Activated CD4-positive, alpha-beta T cell treated with anti-CD3 and anti-CD28 coated beads, Interleukin-2, amount 10 ng/mL, durations not matched to agents 24 days and 14 days (primary cell): ENCODE results near the gene CCDC183. TPM values are rescaled to one million over a fixed set of nuclear protein-coding genes. Genes with fewer than 3 reads are reported as not detected.
A peak's percentile ranks its signal among the peaks of the same experiment; 100 is the strongest.
"Not testable (repeated sequence)": the region's sequence is repeated elsewhere in the genome, so short reads cannot be mapped to it uniquely, and the experiment has no call there.

Source experiments
- DNase-seq: peaks from one replicate; pipeline ENCODE4 v3.0.0; 2022
- H3K27ac Mint-ChIP-seq: one replicate; pipeline ENCODE4 v1.8.0; 2022; ENCODE audit warnings: mild to moderate bottlenecking, mixed read lengths
- H3K27me3 Mint-ChIP-seq: one replicate; pipeline ENCODE4 v1.8.0; 2022; ENCODE audit warnings: mixed read lengths
- H3K36me3 Mint-ChIP-seq: one replicate; pipeline ENCODE4 v1.8.0; 2022; ENCODE audit warnings: low read depth, mild to moderate bottlenecking, mixed read lengths
- H3K4me1 Mint-ChIP-seq: one replicate; pipeline ENCODE4 v1.8.0; 2021; ENCODE audit warnings: mixed read lengths
- H3K4me3 Mint-ChIP-seq: one replicate; pipeline ENCODE4 v1.8.0; 2022; ENCODE audit warnings: mild to moderate bottlenecking, moderate library complexity, mixed read lengths
- H3K9me3 Mint-ChIP-seq: one replicate; pipeline ENCODE4 v1.8.0; 2021; ENCODE audit warnings: mixed read lengths
- intact Hi-C: fragments of 100-400 bp; cut with micrococcal nuclease; formaldehyde crosslinking; loops from one replicate; pipeline ENCODE4 v1.15.1; 2023
- total RNA-seq: library from RNA; stranded (reverse); gene quantifications from 2 replicates; pipeline ENCODE4 v1.2.3, GENCODE V29; 2022

CCDC183 gene
- total RNA-seq, 1 donor from 2014 or later = 0.42 TPM

DNA sequence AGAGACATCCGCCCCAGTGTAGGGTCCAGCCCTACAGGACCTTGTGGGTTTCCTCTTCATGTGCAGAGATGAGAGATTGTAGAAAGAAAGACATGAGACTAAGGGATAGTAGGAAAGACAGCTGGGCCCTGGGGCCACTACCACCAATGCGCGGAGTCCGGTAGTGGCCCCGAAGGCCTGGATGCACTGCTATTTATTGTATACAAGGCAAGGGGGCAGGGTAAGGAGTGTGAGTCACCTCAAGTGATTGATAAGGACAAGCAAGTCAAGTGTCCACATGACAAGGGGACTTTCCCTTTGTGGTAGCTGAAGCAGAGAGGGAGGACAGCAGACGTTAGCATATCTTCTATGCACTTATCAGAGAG, 11.2 kb upstream of the CCDC183 start:
- peaks cover 17% of the 10 kb centered on the region for H3K4me1 Mint-ChIP-seq
- H3K27ac Mint-ChIP-seq = no peak overlapping the region
- H3K9me3 Mint-ChIP-seq = no peaks in the 10 kb centered on the region
- intact Hi-C loops = no loop called here
- no peak overlapping the region for H3K4me3 Mint-ChIP-seq
- no peak for DNase-seq
- no peaks in the 10 kb centered on the region for H3K36me3 Mint-ChIP-seq
- H3K27me3 Mint-ChIP-seq = peaks cover 30% of the 10 kb centered on the region

DNA sequence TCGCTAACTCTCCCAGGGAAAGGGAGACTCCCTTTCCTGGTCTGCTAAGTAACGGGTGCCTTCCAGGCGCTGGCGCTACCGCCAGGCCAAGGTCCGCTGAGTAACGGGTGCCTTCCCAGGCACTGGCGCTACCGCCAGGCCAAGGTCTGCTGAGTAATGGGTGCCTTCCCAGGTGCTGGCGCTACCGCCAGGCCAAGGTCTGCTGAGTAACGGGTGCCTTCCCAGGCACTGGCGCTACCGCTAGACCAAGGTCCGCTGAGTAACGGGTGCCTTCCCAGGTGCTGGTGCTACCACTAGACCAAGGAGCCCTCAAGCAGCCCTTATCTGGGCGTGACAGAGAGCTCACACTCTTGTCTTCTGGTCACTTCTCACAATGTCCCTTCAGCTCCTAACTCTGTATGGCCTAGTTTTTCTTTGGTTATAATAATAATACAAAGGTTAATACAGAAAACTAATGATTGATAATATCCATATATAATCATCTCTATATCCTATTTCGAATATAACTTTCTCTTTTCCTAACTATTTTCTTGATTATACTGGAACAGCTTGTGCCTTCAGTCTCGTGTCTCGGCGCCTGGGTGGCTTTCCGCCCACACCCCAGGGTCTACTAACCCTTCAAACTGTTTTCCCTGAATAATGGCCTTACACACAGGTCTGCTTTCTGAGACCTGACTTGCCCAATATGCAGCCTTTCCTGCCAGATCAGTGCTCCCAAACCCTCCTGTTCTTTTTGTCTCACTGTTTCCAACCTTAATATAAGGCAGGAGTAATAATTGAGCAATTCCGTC, 10.4 kb upstream of the CCDC183 start:
- Mint-ChIP-seq H3K4me1 (peaks cover 20% of the 10 kb centered on the region), H3K27me3 (peaks cover 23% of the 10 kb centered on the region)
- H3K27ac Mint-ChIP-seq, H3K4me3 Mint-ChIP-seq, intact Hi-C loops, DNase-seq, H3K36me3 Mint-ChIP-seq, H3K9me3 Mint-ChIP-seq: not testable (repeated sequence)

DNA sequence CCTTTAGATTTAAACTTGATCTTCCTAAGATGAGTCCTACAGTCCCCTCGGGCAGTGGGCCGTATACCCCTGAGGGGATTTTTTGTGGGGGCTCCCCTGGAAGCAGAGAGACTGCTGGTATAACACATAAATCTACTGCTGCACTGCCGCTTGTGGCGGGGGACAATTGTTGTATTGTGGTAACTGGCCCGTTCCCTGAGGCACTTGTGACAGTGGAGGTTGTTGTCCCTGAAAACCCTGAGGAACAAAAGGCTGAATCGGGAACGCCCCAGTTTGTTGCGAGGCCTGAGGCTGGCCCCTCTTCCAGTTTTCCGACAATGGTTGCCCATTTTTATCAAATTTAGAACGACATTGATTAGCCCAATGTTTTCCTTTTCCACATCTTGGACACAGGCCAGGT, 9.7 kb upstream of the CCDC183 start:
- H3K36me3 Mint-ChIP-seq = no peaks in the 10 kb centered on the region
- intact Hi-C loops = no loop called here
- no peak overlapping the region for H3K27ac Mint-ChIP-seq
- H3K4me1 Mint-ChIP-seq = peaks cover 20% of the 10 kb centered on the region
- peaks cover 19% of the 10 kb centered on the region for H3K27me3 Mint-ChIP-seq
- H3K9me3 Mint-ChIP-seq = no peaks in the 10 kb centered on the region
- no peak for DNase-seq
- no peak overlapping the region for H3K4me3 Mint-ChIP-seq

DNA sequence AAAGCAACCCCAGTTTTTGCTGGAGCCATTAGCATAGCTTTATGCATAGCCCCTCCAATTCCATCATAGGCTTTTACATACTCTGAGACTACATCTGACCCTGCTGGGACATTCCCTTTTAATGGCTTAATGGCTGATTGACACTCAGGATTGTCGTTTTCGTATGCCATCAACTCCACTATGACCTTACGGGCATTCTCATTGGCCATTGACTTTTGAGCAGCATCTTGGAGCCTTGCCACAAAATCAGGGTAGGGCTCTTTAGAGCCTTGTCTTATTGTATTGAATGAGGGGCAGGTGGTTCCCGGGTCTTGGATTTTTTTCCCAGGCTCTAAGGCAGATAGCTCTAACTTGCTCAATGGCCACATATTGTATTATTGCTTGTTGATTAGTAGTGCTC, 9.2 kb upstream of the CCDC183 start:
- intact Hi-C loops = loop anchor here (1.0 kb wide), 1 partner anchor 248 kb away; no protein-coding TSS in a partner anchor
- H3K36me3 Mint-ChIP-seq, H3K9me3 Mint-ChIP-seq, H3K27ac Mint-ChIP-seq, DNase-seq, H3K4me3 Mint-ChIP-seq: not testable (repeated sequence)
- Mint-ChIP-seq H3K27me3 (peaks cover 17% of the 10 kb centered on the region), H3K4me1 (peaks cover 22% of the 10 kb centered on the region)

DNA sequence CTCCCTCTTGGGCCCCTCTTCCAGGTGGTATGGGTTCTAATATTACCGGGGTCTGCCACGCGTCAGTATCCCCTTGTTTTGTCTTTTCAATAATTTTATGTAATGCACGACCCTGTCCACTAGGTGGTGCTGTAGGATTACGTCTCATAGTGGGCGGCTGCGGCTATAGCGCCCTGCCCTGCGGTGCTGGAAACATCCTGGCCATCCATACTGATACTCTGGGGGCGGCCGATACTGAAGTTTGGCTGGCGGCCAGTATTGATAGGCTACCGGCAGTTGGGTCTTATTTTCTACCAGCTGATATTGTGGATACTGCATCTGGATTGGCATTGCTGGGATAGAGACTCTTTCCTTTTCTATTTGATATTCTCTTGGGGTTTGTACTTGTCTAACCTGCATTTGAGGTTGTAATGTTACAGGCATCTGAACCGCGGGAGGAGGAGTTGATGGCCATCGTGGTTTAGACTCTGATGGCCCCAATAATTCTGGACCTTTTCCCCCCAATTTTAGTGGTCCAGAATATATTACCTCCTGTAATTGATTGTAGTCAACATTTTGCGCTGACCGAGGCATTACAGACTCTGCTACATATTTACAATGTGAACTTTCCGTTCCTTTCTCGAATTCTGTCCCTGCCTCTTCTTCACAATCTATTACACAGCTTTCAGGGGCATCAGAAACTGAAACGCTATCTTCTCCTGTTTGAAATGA, 8.3 kb upstream of the CCDC183 start:
- peaks cover 26% of the 10 kb centered on the region for H3K4me1 Mint-ChIP-seq
- H3K27ac Mint-ChIP-seq = peak overlapping the region; percentile 14
- DNase-seq = peak; percentile 93
- no peaks in the 10 kb centered on the region for H3K9me3 Mint-ChIP-seq
- H3K4me3 Mint-ChIP-seq = peak overlapping the region; percentile 25
- no peaks in the 10 kb centered on the region for H3K36me3 Mint-ChIP-seq
- H3K27me3 Mint-ChIP-seq = peaks cover 15% of the 10 kb centered on the region
- intact Hi-C loops = loop anchor here (1.0 kb wide), 1 partner anchor 247 kb away; no protein-coding TSS in a partner anchor

DNA sequence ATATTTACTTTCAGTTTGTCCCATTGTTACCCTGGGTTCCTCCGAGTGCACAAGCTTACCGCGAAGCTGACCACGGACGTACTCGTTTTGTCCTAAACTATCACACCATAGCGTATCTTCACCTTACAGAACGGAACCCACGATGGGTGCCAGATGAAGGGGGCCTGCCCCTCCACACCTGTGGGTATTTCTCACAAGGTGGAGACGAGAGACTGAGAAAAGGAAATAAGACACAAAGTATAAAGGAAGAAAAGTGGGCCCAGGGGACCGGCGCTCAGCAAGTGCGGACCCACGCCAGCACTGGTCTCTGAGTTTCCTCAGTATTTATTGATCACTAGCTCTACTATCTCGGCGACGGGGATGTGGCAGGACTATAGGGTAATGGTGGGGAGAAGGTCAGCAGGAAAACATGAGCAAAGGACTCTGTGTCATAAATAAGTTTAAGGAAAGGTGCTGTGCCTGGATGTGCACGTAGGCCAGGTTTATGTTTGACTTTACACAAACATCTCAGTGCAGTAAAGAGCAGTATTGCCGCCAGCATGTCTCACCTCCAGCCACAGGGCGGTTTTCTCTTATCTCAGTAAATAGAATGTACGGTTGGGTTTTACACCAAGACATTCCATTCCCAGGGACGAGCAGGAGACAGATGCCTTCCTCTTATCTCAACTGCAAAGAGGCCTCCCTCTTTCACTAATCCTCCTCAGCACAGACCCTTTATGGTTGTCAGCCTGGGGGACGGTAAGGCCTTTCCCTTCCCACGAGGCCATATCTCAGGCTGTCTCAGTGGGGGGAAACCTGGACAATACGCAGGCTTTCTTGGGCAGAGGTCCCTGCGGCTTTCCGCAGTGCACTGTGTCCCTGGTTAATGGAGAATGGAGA, 7.3 kb upstream of the CCDC183 start:
- Mint-ChIP-seq H3K4me1 (peaks cover 26% of the 10 kb centered on the region), H3K27ac (peak overlapping the region; percentile 41)
- intact Hi-C loops = not testable (repeated sequence)

DNA sequence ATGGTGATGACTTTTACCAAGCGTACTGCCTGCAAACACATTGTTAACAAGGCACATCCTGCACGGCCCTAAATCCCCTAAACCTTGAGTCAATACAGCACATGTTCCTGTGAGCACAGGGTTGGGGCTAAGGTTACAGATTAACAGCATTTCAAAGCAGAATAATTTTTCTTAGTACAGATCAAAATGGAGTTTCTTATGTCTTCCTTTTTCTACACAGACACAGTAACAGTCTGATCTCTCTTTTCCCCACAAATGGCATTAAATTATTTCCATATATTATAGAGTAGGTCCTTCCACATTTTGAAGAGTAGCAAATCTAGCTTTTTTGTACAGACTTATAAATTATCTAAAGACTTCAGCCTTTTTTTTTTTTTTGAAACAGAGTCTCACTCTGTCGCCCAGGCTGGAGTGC, 6.6 kb upstream of the CCDC183 start:
- no peak for DNase-seq
- intact Hi-C loops = no loop called here
- no peaks in the 10 kb centered on the region for H3K9me3 Mint-ChIP-seq
- no peak overlapping the region for H3K27ac Mint-ChIP-seq
- H3K4me3 Mint-ChIP-seq = no peak overlapping the region
- H3K4me1 Mint-ChIP-seq = peaks cover 26% of the 10 kb centered on the region
- H3K27me3 Mint-ChIP-seq = peaks cover 15% of the 10 kb centered on the region
- peaks cover 3% of the 10 kb centered on the region for H3K36me3 Mint-ChIP-seq

More for the DNA sequence above, 7.3 kb upstream of the CCDC183 start:
- peaks cover 15% of the 10 kb centered on the region for H3K27me3 Mint-ChIP-seq
- not testable (repeated sequence) for H3K36me3 Mint-ChIP-seq, H3K9me3 Mint-ChIP-seq, DNase-seq, H3K4me3 Mint-ChIP-seq

DNA sequence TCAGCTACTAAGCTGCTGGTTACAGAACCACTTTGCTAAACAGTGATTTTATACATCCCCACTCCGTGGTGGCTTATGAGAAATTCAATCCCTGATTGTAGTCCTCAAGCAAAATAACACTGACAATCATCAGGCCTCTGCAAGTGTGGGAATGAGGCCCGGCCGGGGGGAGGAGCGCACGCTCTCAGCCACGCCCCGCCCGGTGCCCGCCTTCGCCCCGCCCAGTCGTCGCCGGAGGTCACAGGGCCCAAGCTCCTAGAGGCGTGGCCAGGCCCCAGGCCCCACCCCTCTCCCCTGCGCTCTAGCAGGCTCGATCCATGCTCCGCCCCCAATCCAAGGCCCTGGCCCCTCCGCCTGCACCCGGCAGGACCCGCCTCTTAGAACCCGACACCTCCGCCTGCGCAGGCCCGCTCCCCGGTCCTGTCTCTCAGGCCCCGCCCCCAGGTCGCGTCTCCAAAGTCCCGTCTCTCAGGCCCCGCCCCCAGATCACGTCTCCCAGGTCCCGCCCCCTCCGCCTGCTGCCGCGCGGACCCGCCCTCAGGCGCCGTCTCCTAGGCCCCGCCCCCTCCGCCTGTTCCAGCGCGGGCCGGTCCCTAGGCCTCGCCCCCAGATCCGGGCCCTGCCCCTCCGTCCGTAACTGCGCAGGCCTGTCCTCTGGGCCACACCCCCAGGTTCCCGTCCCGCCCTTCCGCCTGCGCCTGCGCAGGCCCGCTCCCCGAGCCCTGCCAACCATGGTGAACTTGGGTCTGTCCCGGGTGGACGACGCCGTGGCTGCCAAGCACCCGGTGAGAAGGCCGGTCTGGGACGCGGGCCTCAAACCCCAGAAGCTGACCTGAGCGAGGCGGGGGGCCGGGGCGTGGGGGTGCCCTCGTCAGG, 5.3 kb upstream of the CCDC183 start, which contains the start of gene TMEM141:
TMEM141 (plus strand) TSS at position 705 of the 876 bp plus-strand sequence; CDS start at position 732, 27 bp downstream.
- intact Hi-C loops = loop anchor here (1.0 to 10.0 kb wide), 6 partner anchors 9 to 761 kb away; partner anchors contain the start of genes MRPL41, NSMF, PAXX and PHPT1
- Mint-ChIP-seq H3K36me3 (peaks cover 3% of the 10 kb centered on the region), H3K9me3 (no peaks in the 10 kb centered on the region), H3K27me3 (peaks cover 15% of the 10 kb centered on the region), H3K4me3 (peak within 1 kb of the TSS; percentile 87), H3K4me1 (peaks cover 26% of the 10 kb centered on the region), H3K27ac (peak within 1 kb of the TSS; percentile 91)
- peak; percentile 100 for DNase-seq

DNA sequence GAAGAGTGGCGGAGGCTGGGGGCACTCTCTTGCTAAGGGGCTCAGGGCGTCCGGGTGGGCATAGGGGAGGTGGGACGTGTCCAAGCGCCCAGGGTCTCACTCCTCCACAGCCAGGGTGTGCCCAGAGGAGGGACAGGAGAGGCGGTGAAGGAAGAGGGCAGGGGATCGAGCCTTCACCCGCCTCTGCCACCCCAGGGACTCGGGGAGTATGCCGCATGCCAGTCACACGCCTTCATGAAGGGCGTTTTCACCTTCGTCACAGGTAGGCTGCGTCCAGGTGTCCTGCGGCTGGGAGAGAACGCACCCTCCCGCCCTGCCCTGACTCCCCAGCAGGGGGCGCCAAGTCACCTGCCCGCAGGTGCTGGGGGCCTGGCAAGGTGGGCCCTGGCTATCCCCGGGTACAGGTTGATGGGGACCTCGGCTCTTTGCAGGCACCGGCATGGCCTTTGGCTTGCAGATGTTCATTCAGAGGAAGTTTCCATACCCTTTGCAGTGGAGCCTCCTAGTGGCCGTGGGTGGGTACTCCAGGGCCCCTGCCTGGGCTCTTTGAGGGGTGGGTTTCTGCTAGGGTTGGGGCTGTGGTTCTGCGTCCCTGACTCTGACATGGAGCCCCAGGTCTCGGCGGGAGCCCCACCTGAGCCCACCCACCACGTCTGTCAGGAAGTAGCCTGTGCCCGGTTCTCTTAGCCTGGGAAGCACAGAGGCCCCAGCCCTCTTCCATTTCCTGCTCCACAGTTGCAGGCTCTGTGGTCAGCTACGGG, 4.4 kb upstream of the CCDC183 start:
- Mint-ChIP-seq H3K27ac (peak overlapping the region; percentile 91), H3K4me1 (peaks cover 26% of the 10 kb centered on the region), H3K36me3 (peaks cover 3% of the 10 kb centered on the region), H3K9me3 (no peaks in the 10 kb centered on the region), H3K27me3 (peaks cover 17% of the 10 kb centered on the region), H3K4me3 (peak overlapping the region; percentile 87)
- intact Hi-C loops = loop anchor here (1.0 to 10.0 kb wide), 7 partner anchors 9 to 761 kb away; partner anchors contain the start of genes MRPL41, NSMF, PAXX and PHPT1
- DNase-seq = peak; percentile 90

DNA sequence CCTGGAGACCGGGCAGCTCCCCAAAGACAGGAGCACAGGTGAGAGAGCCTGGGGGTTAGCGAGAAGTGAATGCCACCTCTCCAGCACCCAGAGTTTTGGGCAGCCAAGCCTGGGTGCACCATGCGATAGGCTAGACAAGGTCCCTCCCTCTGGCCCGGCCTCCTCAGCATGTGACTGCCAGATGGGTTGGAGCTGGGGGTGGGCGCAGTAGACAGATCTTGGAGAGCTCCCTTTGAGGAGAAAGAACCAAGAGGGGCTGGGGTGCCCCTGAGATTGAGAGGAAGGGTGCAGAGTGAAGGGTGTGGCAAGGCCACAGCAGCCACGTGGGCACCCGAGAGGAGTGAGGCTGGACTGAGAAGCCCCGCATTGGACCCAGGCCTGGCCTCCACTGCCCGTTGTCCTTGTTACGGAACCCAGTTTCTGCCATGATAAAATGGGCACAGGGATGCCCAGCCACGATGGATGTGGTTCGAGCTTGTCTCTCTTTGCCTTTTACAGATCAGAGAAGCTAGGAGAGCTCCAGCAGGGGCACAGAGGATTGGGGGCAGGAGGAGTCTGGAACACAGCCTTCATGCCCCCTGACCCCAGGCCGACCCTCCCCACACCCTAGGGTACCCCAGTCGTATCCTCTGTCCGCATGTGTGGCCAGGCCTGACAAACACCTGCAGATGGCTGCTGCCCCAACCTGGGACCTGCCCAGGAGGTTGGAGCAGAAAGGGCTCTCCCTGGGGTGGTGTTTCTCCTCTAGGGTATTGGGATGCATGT, 3.6 kb upstream of the CCDC183 start:
- H3K9me3 Mint-ChIP-seq = no peaks in the 10 kb centered on the region
- intact Hi-C loops = loop anchor here (2.0 to 10.0 kb wide), 3 partner anchors 14 to 760 kb away; partner anchors contain the start of genes MRPL41, NSMF, PNPLA7 and RABL6
- peak overlapping the region; percentile 91 for H3K27ac Mint-ChIP-seq

DNA sequence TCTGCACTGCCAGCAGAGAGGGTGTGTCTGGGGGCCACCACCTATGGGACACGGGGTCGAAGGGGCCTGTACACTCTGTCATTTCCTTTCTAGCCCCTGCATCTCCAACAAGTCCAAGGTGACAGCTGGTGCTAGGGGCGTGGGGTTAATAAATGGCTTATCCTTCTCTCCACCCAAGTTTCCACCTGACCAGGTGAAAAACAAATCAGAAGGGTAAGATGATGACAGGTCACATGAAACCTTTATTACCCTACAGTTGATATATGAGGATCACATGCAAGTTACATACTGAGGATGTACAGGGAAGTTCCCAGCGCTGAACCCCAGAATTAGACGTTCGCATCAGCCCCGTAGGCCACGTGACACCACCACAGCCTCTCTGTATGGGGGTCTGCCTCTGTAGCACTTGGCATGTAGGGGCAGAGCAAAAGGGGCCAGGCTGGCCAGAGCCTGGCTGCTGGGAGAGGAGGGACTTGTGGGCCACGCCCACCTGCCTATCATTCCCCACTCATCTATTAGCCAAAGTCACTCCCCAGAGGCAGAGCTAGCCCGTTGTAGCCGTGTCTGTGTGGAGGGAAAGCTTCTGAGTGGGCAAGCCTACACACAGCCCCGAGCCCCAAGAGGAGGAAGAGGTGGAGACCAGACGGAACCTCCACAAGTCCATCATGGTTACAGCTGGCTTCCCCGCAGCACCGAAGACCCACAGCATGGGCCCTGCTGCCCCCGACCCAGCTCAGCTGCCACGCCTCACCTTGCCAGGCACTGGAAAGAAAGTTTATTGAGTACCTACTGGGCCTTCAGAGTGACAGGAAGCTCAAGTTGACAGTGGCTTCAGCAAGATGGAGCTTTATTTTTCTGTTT, 2.8 kb upstream of the CCDC183 start:
- Mint-ChIP-seq H3K27me3 (peaks cover 19% of the 10 kb centered on the region), H3K36me3 (peaks cover 3% of the 10 kb centered on the region), H3K27ac (no peak overlapping the region), H3K4me1 (peaks cover 15% of the 10 kb centered on the region), H3K9me3 (no peaks in the 10 kb centered on the region), H3K4me3 (no peak overlapping the region)
- no peak for DNase-seq
- intact Hi-C loops = loop anchor here (2.0 to 10.0 kb wide), 3 partner anchors 13 to 759 kb away; partner anchors contain the start of genes MRPL41, NSMF, PNPLA7 and RABL6

More for the DNA sequence above, 3.6 kb upstream of the CCDC183 start:
- Mint-ChIP-seq H3K4me3 (peak overlapping the region; percentile 87), H3K36me3 (peaks cover 3% of the 10 kb centered on the region), H3K27me3 (peaks cover 19% of the 10 kb centered on the region), H3K4me1 (peaks cover 23% of the 10 kb centered on the region)
- DNase-seq = no peak
